ENCODE results near the gene SH3PXD2A.
"Not testable (repeated sequence)": the region's sequence is repeated elsewhere in the genome, so short reads cannot be mapped to it uniquely, and the experiment has no call there.

The SH3PXD2A gene

GRCh38 chr10:103849212-103849877 is 6.0 kb downstream of the SH3PXD2A start:
- DNase-seq (ENCODE audit: low read depth) = no peak

GRCh38 chr10:103847909-103848468 is 7.4 kb downstream of the SH3PXD2A start:
- no peak for DNase-seq (ENCODE audit: low read depth)

- no peak for DNase-seq (ENCODE audit: low read depth)
These were observed 8.0 kb downstream of the SH3PXD2A start for GRCh38 chr10:103847346-103847745.

GRCh38 chr10:103845972-103846371 is 9.4 kb downstream of the SH3PXD2A start:
- no peak for DNase-seq (ENCODE audit: low read depth)

GRCh38 chr10:103845346-103845745 is 10.0 kb downstream of the SH3PXD2A start:
- not testable (repeated sequence) for DNase-seq (ENCODE audit: low read depth)

GRCh38 chr10:103843854-103844570 is 11.4 kb downstream of the SH3PXD2A start:
- no peak for DNase-seq (ENCODE audit: low read depth)

- no peak for DNase-seq (ENCODE audit: low read depth)
These were observed 12.3 kb downstream of the SH3PXD2A start for GRCh38 chr10:103843045-103843444.

GRCh38 chr10:103842605-103843004 is 12.8 kb downstream of the SH3PXD2A start:
- DNase-seq (ENCODE audit: low read depth) = no peak

GRCh38 chr10:103841519-103841918 is 13.9 kb downstream of the SH3PXD2A start:
- DNase-seq (ENCODE audit: low read depth) = no peak

- no peak for DNase-seq (ENCODE audit: low read depth)
These were observed 14.7 kb downstream of the SH3PXD2A start for GRCh38 chr10:103840740-103841070.

GRCh38 chr10:103839872-103840739 is 15.3 kb downstream of the SH3PXD2A start:
- DNase-seq (ENCODE audit: low read depth) = no peak

GRCh38 chr10:103839519-103839871 is 15.9 kb downstream of the SH3PXD2A start:
- DNase-seq (ENCODE audit: low read depth) = no peak

- DNase-seq (ENCODE audit: low read depth) = no peak
These were observed 16.4 kb downstream of the SH3PXD2A start for GRCh38 chr10:103838862-103839518.

GRCh38 chr10:103838070-103838395 is 17.3 kb downstream of the SH3PXD2A start:
- no peak for DNase-seq (ENCODE audit: low read depth)

- no peak for DNase-seq (ENCODE audit: low read depth)
These were observed 17.9 kb downstream of the SH3PXD2A start for GRCh38 chr10:103837370-103838069.

GRCh38 chr10:103836861-103837260 is 18.5 kb downstream of the SH3PXD2A start:
- no peak for DNase-seq (ENCODE audit: low read depth)

GRCh38 chr10:103836273-103836672 is 19.1 kb downstream of the SH3PXD2A start:
- DNase-seq (ENCODE audit: low read depth) = no peak

GRCh38 chr10:103835096-103836050 is 20.0 kb downstream of the SH3PXD2A start:
- DNase-seq (ENCODE audit: low read depth) = peak; percentile 89

- no peak for DNase-seq (ENCODE audit: low read depth)
These were observed 20.8 kb downstream of the SH3PXD2A start for GRCh38 chr10:103834436-103835095.
